ENCODE results near the gene ANKRD31. TPM values are rescaled to one million over a fixed set of nuclear protein-coding genes. Genes with fewer than 3 reads are reported as not detected.
A peak's percentile ranks its signal among the peaks of the same experiment; 100 is the strongest.

The ANKRD31 gene
- total RNA-seq, 1 experiment from 2014 or later: 0.48 TPM

GRCh38 chr5:75072061-75072460, 164.6 kb downstream of the ANKRD31 start:
- H3K4me2 ChIP-seq: 0 out of 2 replicates have a peak overlapping the region, but pooled peaks have one; percentile 2
- no peak overlapping the region for H2AFZ ChIP-seq
- no TSS peak for BruUV-seq (replicated peaks)
- TF ChIP-seq CTCF (conservative IDR thresholded peaks at IDR 0.05) (no peak), EZH2 (IDR thresholded peaks at IDR 0.05; ENCODE audit: low read depth) (no peak)
- H3K36me3 ChIP-seq (ENCODE audit: low read depth): no peaks in the 10 kb centered on the region
- H4K20me1 ChIP-seq (ENCODE audit: insufficient read depth): no peaks in the 10 kb centered on the region
- ChIA-PET POLR2A (ENCODE audit: unreplicated experiment) (interaction anchor here (0.7 kb wide), 1 partner anchor 257 kb away, joined by 4 read pairs; no protein-coding TSS in a partner anchor), CTCF (interaction anchor here (0.7 kb wide), 1 partner anchor 212 kb away, joined by 3 read pairs; no protein-coding TSS in a partner anchor)
- H3K9me2 ChIP-seq (ENCODE audit: insufficient read depth): peaks cover 3% of the 10 kb centered on the region; the same call in 1 of the 2 replicates
- no peak overlapping the region for H3K4me3 ChIP-seq
- no peak overlapping the region for H3K27ac ChIP-seq
- intact Hi-C loops (cut with micrococcal nuclease; ENCODE audit: unreplicated experiment): no loop called here
- H3K27me3 ChIP-seq (ENCODE audit: insufficient read depth, low read depth): no peaks in the 10 kb centered on the region
- H3F3A ChIP-seq (ENCODE audit: insufficient read depth, low read depth): peaks cover 6% of the 10 kb centered on the region; the same call in 1 of the 2 replicates
- peak in 1 of 2 experiments; percentile 60 for DNase-seq
- no peaks in the 10 kb centered on the region for H3K9me3 ChIP-seq (ENCODE audit: insufficient read depth, low read depth)
- no peaks in the 10 kb centered on the region for H3K79me2 ChIP-seq (ENCODE audit: low read depth)
- H3K4me1 ChIP-seq (replicated peaks; ENCODE audit: insufficient read depth): peaks cover 15% of the 10 kb centered on the region

- Histone ChIP-seq H3K9me2 (ENCODE audit: insufficient read depth) (peaks cover 6% of the 10 kb centered on the region; the same call in 1 of the 2 replicates), H3K27ac (no peak overlapping the region), H3K79me2 (ENCODE audit: low read depth) (no peaks in the 10 kb centered on the region), H2AFZ (no peak overlapping the region), H3K27me3 (ENCODE audit: insufficient read depth, low read depth) (no peaks in the 10 kb centered on the region), H3K36me3 (ENCODE audit: low read depth) (no peaks in the 10 kb centered on the region), H3F3A (ENCODE audit: insufficient read depth, low read depth) (peaks cover 6% of the 10 kb centered on the region; the same call in 1 of the 2 replicates), H4K20me1 (ENCODE audit: insufficient read depth) (no peaks in the 10 kb centered on the region), H3K4me1 (replicated peaks; ENCODE audit: insufficient read depth) (peaks cover 15% of the 10 kb centered on the region), H3K9me3 (ENCODE audit: insufficient read depth, low read depth) (no peaks in the 10 kb centered on the region), H3K4me2 (no peak overlapping the region), H3K4me3 (no peak overlapping the region)
- POLR2A ChIA-PET (ENCODE audit: unreplicated experiment): interaction anchor here (0.7 kb wide), 1 partner anchor 32 kb away, joined by 19 read pairs; no protein-coding TSS in a partner anchor
- BruUV-seq (replicated peaks): no TSS peak
- intact Hi-C loops (cut with micrococcal nuclease; ENCODE audit: unreplicated experiment): no loop called here
- DNase-seq: no peak
- CTCF ChIA-PET: interaction anchor here (0.6 kb wide), 1 partner anchor 19 kb away, joined by 3 read pairs; the partner anchor contains the start of gene GCNT4
- no peak for TF ChIP-seq EZH2 (IDR thresholded peaks at IDR 0.05; ENCODE audit: low read depth)
- TF ChIP-seq CTCF (conservative IDR thresholded peaks at IDR 0.05): no peak
Measured at GRCh38 chr5:75071100-75071499, 165.6 kb downstream of the ANKRD31 start.

- H3K27ac ChIP-seq: no peak overlapping the region
- no peaks in the 10 kb centered on the region for H3K27me3 ChIP-seq (ENCODE audit: insufficient read depth, low read depth)
- intact Hi-C loops (cut with micrococcal nuclease; ENCODE audit: unreplicated experiment): no loop called here
- H2AFZ ChIP-seq: no peak overlapping the region
- DNase-seq: no peak
- H3K79me2 ChIP-seq (ENCODE audit: low read depth): no peaks in the 10 kb centered on the region
- H3K9me2 ChIP-seq (ENCODE audit: insufficient read depth): peaks cover 6% of the 10 kb centered on the region; the same call in 1 of the 2 replicates
- H3K4me2 ChIP-seq: no peak overlapping the region
- ChIA-PET CTCF (no interaction called here), POLR2A (ENCODE audit: unreplicated experiment) (interaction anchor here (0.6 kb wide), 1 partner anchor 17 kb away, joined by 4 read pairs; no protein-coding TSS in a partner anchor)
- no peak overlapping the region for H3K4me3 ChIP-seq
- peaks cover 5% of the 10 kb centered on the region; the same call in 1 of the 2 replicates for H3F3A ChIP-seq (ENCODE audit: insufficient read depth, low read depth)
- no peaks in the 10 kb centered on the region for H4K20me1 ChIP-seq (ENCODE audit: insufficient read depth)
- TF ChIP-seq CTCF (conservative IDR thresholded peaks at IDR 0.05): no peak
- TF ChIP-seq EZH2 (IDR thresholded peaks at IDR 0.05; ENCODE audit: low read depth): no peak
- H3K36me3 ChIP-seq (ENCODE audit: low read depth): no peaks in the 10 kb centered on the region
- no TSS peak for BruUV-seq (replicated peaks)
- H3K9me3 ChIP-seq (ENCODE audit: insufficient read depth, low read depth): no peaks in the 10 kb centered on the region
- H3K4me1 ChIP-seq (replicated peaks; ENCODE audit: insufficient read depth): peaks cover 12% of the 10 kb centered on the region
Measured at GRCh38 chr5:75067434-75067833, 169.2 kb downstream of the ANKRD31 start.

All from PC-9 (cell line).